Small intestine (tissue), 7 donors: ENCODE data around the gene CACTIN. TPM values are rescaled to one million over a fixed set of nuclear protein-coding genes. Genes with fewer than 3 reads are reported as not detected.

Source experiments
- DNase-seq, 2 donors: peaks; one replicate each; pipeline versions ENCODE4 v3.0.0 to v3.0.0-alpha.2; 2013
- FAIRE-seq: peaks from 2 replicates; lab custom pipeline; 2012; peaks lifted over from hg19 to GRCh38; lab: Jason Lieb, UNC
- H3K27ac ChIP-seq, 3 donors: one replicate each; pipeline ENCODE4 v1.5.1; 2013; ENCODE audit warnings: low read length in 2 of 3, mild to moderate bottlenecking in 2 of 3, control low read depth in 1 of 3, inconsistent platforms in 1 of 3, low read depth in 1 of 3, moderate library complexity in 1 of 3
- H3K27me3 ChIP-seq, 3 donors: one replicate each; pipeline ENCODE4 v1.6.1; 2013; ENCODE audit warnings: low read length in 3 of 3, inconsistent platforms in 1 of 3; ENCODE audit not compliant: control insufficient read depth in 3 of 3, insufficient read depth in 3 of 3
- H3K36me3 ChIP-seq, 3 donors: one replicate each; pipeline ENCODE4 v1.6.1; 2013; ENCODE audit warnings: low read length in 3 of 3, inconsistent platforms in 1 of 3, low read depth in 1 of 3, mild to moderate bottlenecking in 1 of 3, moderate library complexity in 1 of 3; ENCODE audit not compliant: control insufficient read depth in 3 of 3, insufficient read depth in 2 of 3
- H3K4me1 ChIP-seq, 3 donors: one replicate each; pipeline ENCODE4 v1.6.1; 2013; ENCODE audit warnings: low read length in 2 of 3, inconsistent platforms in 1 of 3, low read depth in 1 of 3, mild to moderate bottlenecking in 1 of 3, moderate library complexity in 1 of 3; ENCODE audit not compliant: control insufficient read depth in 3 of 3, insufficient read depth in 2 of 3
- H3K4me3 ChIP-seq, 3 donors: one replicate each; pipeline ENCODE4 v1.5.1; 2013; ENCODE audit warnings: low read length in 3 of 3, control low read depth in 1 of 3, inconsistent platforms in 1 of 3, low read depth in 1 of 3, mild to moderate bottlenecking in 1 of 3, moderate library complexity in 1 of 3
- H3K9me3 ChIP-seq, 2 donors: one replicate each; pipeline ENCODE4 v1.6.1; 2013; ENCODE audit warnings: low read depth in 1 of 2, low read length in 1 of 2; ENCODE audit not compliant: control insufficient read depth in 2 of 2, insufficient read depth in 1 of 2
- WGBS, 3 donors: extraction: QIAGEN DNeasy Blood & Tissue Kit; methylation state at CpG; one replicate each; pipeline ENCODE4 v1.1.7; 2013; 5-methylcytosine and 5-hydroxymethylcytosine counted together
- polyA plus RNA-seq, 4 donors: library from polyadenylated mRNA; stranded (reverse) in 3 of 4; unstranded in 1 of 4; fragments of 200-250 nt in 3 of 4; fragments of 120-200 nt in 1 of 4; gene quantifications; one replicate each; pipeline versions ENCODE4 v1.2.1 to v1.2.3, GENCODE V29; 2013
- donor health status: healthy with polysubstance abuse.
- donor health status: control.
- donor health status: control.
- donor health status: Bipolar disorder and iron deficiency.
- donor health status: healthy.

Gene CACTIN
- polyA plus RNA-seq, 4 donors = 11.9 to 16.9 (median 14.7) TPM

DNA sequence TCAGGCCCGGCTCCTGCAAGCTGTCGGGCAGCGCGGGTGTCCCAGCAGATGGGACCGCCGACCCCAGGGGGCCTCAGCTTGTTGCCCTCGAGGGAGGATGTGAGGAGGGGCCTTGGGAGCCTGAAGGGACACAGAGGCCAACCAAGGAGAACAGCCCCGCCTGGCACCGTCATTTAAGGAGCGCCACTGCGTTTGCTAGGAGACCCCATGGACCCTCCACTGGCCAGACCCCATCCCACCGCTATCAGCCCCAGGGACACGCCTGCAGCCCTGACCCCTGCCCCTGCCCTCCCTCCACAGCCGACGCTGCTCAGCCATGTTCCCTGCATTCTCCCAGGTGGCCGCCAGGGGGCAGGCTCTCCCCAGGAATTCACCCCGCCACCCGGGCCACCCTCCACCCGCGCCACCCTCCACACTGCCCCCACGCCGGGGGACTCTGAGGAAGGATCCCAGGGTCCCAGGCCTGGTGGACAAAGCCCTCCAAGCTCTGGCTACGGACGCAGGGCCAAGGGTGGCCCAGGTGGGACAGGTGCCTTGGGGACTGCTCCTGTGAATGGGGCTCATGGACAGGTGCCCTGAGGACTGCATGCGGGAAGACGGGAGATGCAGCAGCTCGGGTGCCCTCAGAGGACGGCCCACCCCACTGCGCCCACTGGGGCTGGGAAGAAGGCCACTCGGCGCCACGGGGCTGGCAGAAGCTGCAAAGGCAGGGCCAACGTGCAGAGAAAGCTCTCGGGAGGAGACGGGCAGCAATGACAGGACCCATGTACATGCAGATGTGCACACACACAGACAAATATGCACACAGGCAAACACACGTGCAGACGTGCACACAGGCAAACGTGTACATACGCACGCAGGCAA lies 39.3 kb upstream of the CACTIN start:
- 36 to 41% (median 38%) methylated on average over 35 to 40 of the region's 40 CpGs for WGBS, 3 donors
- DNase-seq = peak; percentile 46 to 74
- H3K9me3 ChIP-seq = no peaks in the 10 kb centered on the region
- no peak overlapping the region for H3K4me3 ChIP-seq
- peaks cover 0 to 71% (median 4%) of the 10 kb centered on the region in 3 donors for H3K36me3 ChIP-seq
- no peak for FAIRE-seq
- no peak overlapping the region for H3K27ac ChIP-seq
- H3K27me3 ChIP-seq = no peaks in the 10 kb centered on the region
- H3K4me1 ChIP-seq = peaks cover 0 to 39% (median 4%) of the 10 kb centered on the region in 3 donors

DNA sequence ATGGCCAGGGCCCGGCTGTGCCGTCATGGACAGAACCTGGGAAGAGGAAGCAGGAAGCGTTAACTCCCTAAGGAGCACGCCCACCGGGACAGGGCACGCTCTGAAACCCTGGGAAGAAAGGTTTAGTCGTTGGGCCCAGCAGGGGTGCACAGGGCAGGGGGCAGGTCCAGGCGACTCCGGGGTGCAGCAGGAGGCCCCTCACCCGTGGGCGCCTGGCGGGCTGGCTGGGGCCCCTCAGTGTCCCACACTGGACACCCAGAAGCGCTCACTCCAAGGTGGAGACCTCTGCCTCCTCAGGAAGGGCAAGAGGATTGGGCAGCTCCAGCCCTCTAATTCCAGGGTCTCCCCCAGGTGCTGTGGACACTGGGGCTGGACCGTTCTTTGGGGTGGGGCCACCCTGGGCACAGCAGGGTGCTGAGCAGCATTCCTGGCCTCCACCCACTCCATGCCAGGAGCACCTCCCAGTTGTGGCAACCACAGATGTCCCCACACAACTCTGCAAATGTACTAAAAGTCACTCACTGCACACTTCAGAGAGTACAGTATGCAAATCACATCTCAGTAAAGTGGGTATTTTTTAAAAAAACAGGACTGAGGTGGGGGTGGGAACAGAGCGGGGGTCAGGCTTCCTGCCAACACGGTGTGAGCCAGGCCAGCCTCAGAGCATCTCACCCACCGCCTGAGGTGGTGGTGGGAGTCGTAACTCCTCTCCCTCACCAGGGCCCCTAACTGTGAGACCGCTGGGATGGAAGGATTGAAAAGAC lies 38.5 kb upstream of the CACTIN start:
- FAIRE-seq (no peak), DNase-seq (no peak)
- H3K4me3 ChIP-seq = no peak overlapping the region
- no peaks in the 10 kb centered on the region for H3K9me3 ChIP-seq
- no peak overlapping the region for H3K27ac ChIP-seq
- WGBS, 3 donors = 85 to 89% (median 88%) methylated on average over 17 to 19 of the region's 19 CpGs
- H3K36me3 ChIP-seq = peaks cover 0 to 75% (median 4%) of the 10 kb centered on the region in 3 donors
- H3K27me3 ChIP-seq = no peaks in the 10 kb centered on the region
- peaks cover 0 to 31% (median 3%) of the 10 kb centered on the region in 3 donors for H3K4me1 ChIP-seq

DNA sequence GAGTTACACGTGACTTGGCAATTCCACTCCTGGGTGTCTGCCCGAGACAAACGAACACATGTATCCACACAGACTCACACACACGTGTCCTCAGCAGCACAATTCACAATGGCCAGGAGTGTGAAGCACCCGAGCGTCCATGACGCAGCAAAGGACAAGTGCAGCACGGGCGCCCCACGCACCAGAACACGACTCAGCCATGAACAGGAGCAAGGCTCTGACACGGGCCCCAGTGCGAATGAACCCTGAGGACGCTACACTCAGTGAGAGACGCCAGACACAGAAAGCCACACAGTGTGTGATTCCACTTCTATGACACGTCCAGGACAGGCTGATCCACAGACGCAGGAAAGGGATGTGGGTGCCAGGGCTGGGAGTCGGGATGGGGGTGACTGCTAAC lies 37.2 kb upstream of the CACTIN start:
- DNase-seq = no peak
- WGBS, 3 donors = 95% methylated on average over 18 of the region's 18 CpGs
- no peak for FAIRE-seq

DNA sequence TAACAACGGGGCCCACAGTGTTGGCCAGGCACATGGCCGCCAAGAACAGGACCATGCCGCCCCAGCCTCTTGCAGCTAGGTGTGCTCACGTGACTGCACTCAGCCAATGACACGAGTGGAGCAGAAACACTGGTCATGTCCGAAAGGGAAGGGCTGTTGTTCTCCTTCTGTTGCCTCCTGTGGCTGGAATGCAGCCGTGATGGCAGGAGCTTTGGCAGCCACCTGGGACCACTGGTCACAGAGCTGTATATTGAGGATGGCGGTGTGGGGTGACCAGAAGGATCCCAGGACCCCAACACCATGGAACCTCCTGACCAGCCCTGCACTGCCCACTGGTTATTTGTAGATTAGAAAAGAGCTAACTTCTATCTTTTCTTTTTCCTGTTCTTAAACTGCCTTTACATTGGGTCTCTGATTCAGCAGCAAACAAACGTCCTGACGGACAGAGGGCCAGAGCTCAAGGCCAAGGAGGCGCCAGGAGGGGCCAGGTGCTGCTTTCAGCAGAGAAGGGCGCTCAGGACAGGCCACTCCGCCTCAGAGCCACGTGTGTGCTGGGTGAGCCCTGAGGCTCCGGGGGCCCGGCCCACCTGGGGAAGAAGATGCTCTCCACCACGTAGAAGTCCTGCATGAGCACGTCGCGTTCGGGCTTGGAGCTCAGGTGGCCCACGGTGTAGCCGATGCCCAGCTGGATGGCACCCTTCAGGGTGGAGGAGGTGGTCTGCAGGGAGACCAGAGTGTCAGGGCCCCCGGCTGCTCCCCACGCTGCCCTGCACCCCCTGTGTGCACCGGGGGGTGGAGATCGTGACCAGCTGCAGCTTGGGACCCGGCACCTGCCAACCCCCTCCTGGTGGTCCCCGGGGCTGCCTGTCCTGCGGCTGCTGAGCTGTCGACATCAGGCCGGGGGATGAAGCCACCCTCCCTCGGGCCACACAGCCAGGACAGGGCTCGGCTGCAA lies 35.0 kb upstream of the CACTIN start:
- Histone ChIP-seq H3K4me3 (no peak overlapping the region), H3K27me3 (no peaks in the 10 kb centered on the region), H3K27ac (no peak overlapping the region), H3K36me3 (peaks cover 5 to 94% (median 11%) of the 10 kb centered on the region in 3 donors), H3K4me1 (peaks cover 0 to 3% (median 0%) of the 10 kb centered on the region in 3 donors), H3K9me3 (peaks cover 0 to 7% of the 10 kb centered on the region in 2 donors)
- 94 to 97% (median 95%) methylated on average over 31 to 34 of the region's 34 CpGs for WGBS, 3 donors
- DNase-seq (no peak), FAIRE-seq (no peak)

More for the DNA sequence above, 37.2 kb upstream of the CACTIN start:
- no peak overlapping the region for H3K27ac ChIP-seq
- no peaks in the 10 kb centered on the region for H3K9me3 ChIP-seq
- H3K27me3 ChIP-seq = no peaks in the 10 kb centered on the region
- H3K4me3 ChIP-seq = no peak overlapping the region
- H3K4me1 ChIP-seq = peaks cover 0 to 20% (median 0%) of the 10 kb centered on the region in 3 donors
- peaks cover 0 to 86% (median 6%) of the 10 kb centered on the region in 3 donors for H3K36me3 ChIP-seq

DNA sequence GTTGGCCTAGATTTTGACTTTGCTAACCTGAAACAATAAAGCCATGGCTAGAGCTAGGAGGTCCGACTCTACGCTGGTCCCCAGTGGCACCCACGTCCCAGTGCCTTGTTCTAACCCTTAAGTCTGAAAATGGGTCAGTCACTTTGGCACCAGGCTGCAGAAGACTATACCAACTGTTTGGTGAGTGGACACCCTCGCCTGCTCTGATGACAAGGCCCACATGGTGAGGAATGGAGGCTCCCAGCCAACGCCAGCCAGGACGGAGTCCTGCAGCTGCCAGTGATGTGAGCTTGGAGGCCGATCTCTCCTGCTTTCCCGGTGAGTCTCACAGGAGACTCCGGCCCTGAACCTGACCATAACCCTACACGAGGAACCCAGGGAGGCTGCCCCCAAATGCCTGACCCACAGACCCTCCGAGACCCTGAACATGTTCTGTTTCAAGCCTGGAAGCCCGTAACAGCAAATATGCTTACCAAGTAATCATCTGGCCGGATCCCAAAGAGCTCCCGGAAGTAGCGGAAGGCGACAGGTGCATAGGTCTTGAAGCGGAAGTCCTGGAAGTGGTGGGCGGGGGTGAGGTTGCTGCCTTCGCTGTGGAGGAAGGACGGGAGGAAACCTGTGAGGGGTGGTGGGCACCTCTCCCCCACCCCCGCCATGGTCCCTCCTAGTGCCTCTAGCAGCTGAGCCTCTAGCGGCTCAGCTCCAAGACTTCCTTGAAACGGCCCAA lies 34.1 kb upstream of the CACTIN start:
- FAIRE-seq = no peak
- no peak for DNase-seq
- peaks cover 5 to 95% (median 15%) of the 10 kb centered on the region in 3 donors for H3K36me3 ChIP-seq
- H3K27me3 ChIP-seq = no peaks in the 10 kb centered on the region
- WGBS, 3 donors = 85 to 88% (median 86%) methylated on average over 23 of the region's 23 CpGs
- peaks cover 0 to 7% of the 10 kb centered on the region in 2 donors for H3K9me3 ChIP-seq
- H3K4me3 ChIP-seq = no peak overlapping the region
- H3K27ac ChIP-seq = no peak overlapping the region
- peaks cover 0 to 2% (median 0%) of the 10 kb centered on the region in 3 donors for H3K4me1 ChIP-seq

DNA sequence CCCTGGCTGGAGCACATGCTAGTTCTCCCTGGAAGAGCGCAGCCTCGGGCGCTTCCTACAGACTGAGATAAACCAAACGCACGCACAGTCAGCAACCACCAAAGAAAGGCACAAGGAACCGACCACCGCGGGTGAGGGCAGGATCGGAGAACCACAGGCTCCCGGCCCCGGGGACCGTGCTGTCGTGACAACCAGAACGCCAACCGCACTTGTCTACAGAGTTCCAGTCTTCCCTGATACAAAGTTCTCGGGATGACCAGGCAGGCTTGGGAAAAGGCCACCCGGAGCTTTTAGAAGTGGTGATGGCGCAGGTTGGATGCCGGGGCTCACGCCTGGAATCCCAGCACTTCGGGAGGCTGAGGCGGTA lies 33.1 kb upstream of the CACTIN start:
- Histone ChIP-seq H3K4me3 (no peak overlapping the region), H3K4me1 (no peaks in the 10 kb centered on the region), H3K36me3 (peaks cover 5 to 90% (median 14%) of the 10 kb centered on the region in 3 donors), H3K27ac (no peak overlapping the region), H3K27me3 (no peaks in the 10 kb centered on the region), H3K9me3 (peaks cover 0 to 7% of the 10 kb centered on the region in 2 donors)
- FAIRE-seq = no peak
- DNase-seq = no peak
- WGBS, 3 donors = 91 to 96% (median 93%) methylated on average over 21 to 22 of the region's 22 CpGs

DNA sequence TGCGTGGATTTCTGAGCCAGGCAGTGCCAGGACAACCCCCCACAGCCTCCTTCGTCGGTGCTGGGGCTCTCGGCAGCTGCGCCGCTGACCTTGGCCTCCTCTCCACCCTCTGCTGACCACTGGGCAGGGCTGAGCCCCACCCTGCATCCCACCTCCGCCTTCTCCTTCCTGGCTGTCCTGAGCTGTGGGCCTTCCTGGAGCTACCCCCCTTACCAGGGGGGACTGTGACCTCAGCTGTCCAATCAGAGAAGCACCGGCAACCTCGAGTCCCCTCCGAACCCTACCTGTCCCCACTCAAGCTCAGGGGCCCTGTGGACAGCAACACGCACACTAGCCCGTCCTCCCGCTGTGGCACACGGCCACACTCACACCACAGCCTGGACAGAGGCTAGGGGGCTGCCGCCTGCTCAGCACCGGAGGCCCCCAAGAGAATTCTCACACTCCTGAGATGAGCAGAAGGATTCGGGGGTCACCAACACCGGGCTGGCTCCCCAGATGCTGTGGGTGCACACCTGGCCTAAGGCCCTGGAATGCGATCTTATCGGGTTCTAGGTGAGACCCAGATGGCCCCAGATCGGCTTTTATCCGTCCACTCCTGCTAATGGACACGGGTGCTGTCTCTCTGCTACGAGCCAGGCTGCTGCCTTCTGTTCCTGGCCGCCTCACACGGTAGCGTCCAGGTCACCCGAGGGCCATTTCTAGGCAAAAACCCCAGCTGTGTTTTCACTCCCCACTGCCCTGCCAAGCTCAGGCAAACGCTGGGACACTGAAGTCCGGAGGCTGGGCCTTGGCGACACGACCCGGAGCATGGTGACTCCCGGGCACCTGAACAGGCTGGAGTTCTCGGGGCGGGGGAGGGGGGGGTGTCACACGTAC lies 32.5 kb upstream of the CACTIN start:
- DNase-seq (no peak), FAIRE-seq (no peak)
- Histone ChIP-seq H3K27ac (no peak overlapping the region), H3K4me1 (no peaks in the 10 kb centered on the region), H3K4me3 (no peak overlapping the region), H3K27me3 (no peaks in the 10 kb centered on the region), H3K9me3 (peaks cover 0 to 7% of the 10 kb centered on the region in 2 donors), H3K36me3 (peaks cover 5 to 87% (median 11%) of the 10 kb centered on the region in 3 donors)
- WGBS, 3 donors = 93 to 94% (median 93%) methylated on average over 37 of the region's 37 CpGs
